Activated CD4-positive, alpha-beta T cell treated with anti-CD3 and anti-CD28 coated beads, Interleukin-2, amount 50 U/mL, for 16 hours (primary cell): ENCODE measurements around the gene SERPINI1.

ENCODE experiments used
- DNase-seq: peaks from one replicate; pipeline ENCODE4 v3.0.0-alpha.2; 2020

Gene SERPINI1

GRCh38 chr3:167734498-167735232 lies 856 bp upstream of the SERPINI1 start, which contains the start of gene PDCD10:
Gene PDCD10, minus strand, starts transcription at chr3:167734892. Its CDS starts 14,735 bp downstream, at chr3:167720157.
- DNase-seq, result peak; percentile 99

- no peak for DNase-seq
These were observed 805 bp downstream of the SERPINI1 start for GRCh38 chr3:167736264-167736787.

GRCh38 chr3:167736997-167737396 lies 1.5 kb downstream of the SERPINI1 start:
- no peak for DNase-seq

GRCh38 chr3:167738037-167738436 lies 2.5 kb downstream of the SERPINI1 start:
- DNase-seq, result no peak

- DNase-seq, result no peak
These were observed 3.8 kb downstream of the SERPINI1 start for GRCh38 chr3:167739190-167739810.

- DNase-seq, result peak; percentile 19
These were observed 5.6 kb downstream of the SERPINI1 start for GRCh38 chr3:167740961-167741587.

- DNase-seq, result no peak
These were observed 6.8 kb downstream of the SERPINI1 start for GRCh38 chr3:167742338-167742737.

- peak; percentile 8 for DNase-seq
These were observed 8.3 kb downstream of the SERPINI1 start for GRCh38 chr3:167743799-167744198.

- DNase-seq, result no peak
These were observed 13.7 kb downstream of the SERPINI1 start for GRCh38 chr3:167749209-167749608.

GRCh38 chr3:167749728-167750127 lies 14.2 kb downstream of the SERPINI1 start:
- no peak for DNase-seq

- DNase-seq, result peak; percentile 16
These were observed 14.9 kb downstream of the SERPINI1 start for GRCh38 chr3:167750272-167750971.

GRCh38 chr3:167754049-167754448 lies 18.5 kb downstream of the SERPINI1 start:
- no peak for DNase-seq

GRCh38 chr3:167761302-167761701 lies 25.8 kb downstream of the SERPINI1 start:
- no peak for DNase-seq

GRCh38 chr3:167762296-167762695 lies 26.8 kb downstream of the SERPINI1 start:
- no peak for DNase-seq

GRCh38 chr3:167772992-167773391 lies 37.5 kb downstream of the SERPINI1 start:
- DNase-seq, result no peak

GRCh38 chr3:167773584-167773983 lies 38.1 kb downstream of the SERPINI1 start:
- no peak for DNase-seq

- no peak for DNase-seq
These were observed 40.7 kb downstream of the SERPINI1 start for GRCh38 chr3:167776066-167776685.

GRCh38 chr3:167777356-167777755 lies 41.8 kb downstream of the SERPINI1 start:
- DNase-seq, result no peak

- DNase-seq, result no peak
These were observed 44.8 kb downstream of the SERPINI1 start for GRCh38 chr3:167780214-167780883.

- DNase-seq, result no peak
These were observed 48.3 kb downstream of the SERPINI1 start for GRCh38 chr3:167783781-167784180.

- no peak for DNase-seq
These were observed 50.3 kb downstream of the SERPINI1 start for GRCh38 chr3:167785790-167786189.

GRCh38 chr3:167787440-167787839 lies 51.9 kb downstream of the SERPINI1 start:
- no peak for DNase-seq
